GM21360 (cell line): ENCODE measurements around the gene ZNF286A.
"Not testable (repeated sequence)": the region's sequence is repeated elsewhere in the genome, so short reads cannot be mapped to it uniquely, and the experiment has no call there.

Experiments
- ATAC-seq: cut with Tn5 transposase; IDR thresholded peaks from one replicate; pipeline ENCODE4 v1.9.1; 2021; ENCODE audit warnings: mild to moderate bottlenecking, moderate library complexity; ENCODE audit not compliant: unreplicated experiment

The ZNF286A gene

GRCh38 chr17:15699413-15699924 lies at the start of gene ZNF286A:
Gene ZNF286A, plus strand, starts transcription at chr17:15699752. Its CDS starts 578 bp downstream, at chr17:15700330.
- peak; percentile 95 for ATAC-seq

GRCh38 chr17:15649861-15650421 lies 49.6 kb upstream of the ZNF286A start:
- ATAC-seq, result no peak

- no peak for ATAC-seq
Measured at GRCh38 chr17:15650741-15651582, 48.6 kb upstream of the ZNF286A start.

- peak; percentile 86 for ATAC-seq
Measured at GRCh38 chr17:15651583-15652110, 47.9 kb upstream of the ZNF286A start.

- ATAC-seq, result no peak
Measured at GRCh38 chr17:15652960-15653359, 46.6 kb upstream of the ZNF286A start.

GRCh38 chr17:15654401-15654800 lies 45.2 kb upstream of the ZNF286A start:
- ATAC-seq, result not testable (repeated sequence)

- ATAC-seq, result no peak
Measured at GRCh38 chr17:15654886-15655561, 44.5 kb upstream of the ZNF286A start.

GRCh38 chr17:15657868-15658267 lies 41.7 kb upstream of the ZNF286A start:
- ATAC-seq, result no peak

GRCh38 chr17:15658296-15658695 lies 41.3 kb upstream of the ZNF286A start:
- no peak for ATAC-seq

GRCh38 chr17:15659236-15659635 lies 40.3 kb upstream of the ZNF286A start:
- no peak for ATAC-seq

- no peak for ATAC-seq
Measured at GRCh38 chr17:15659663-15660062, 39.9 kb upstream of the ZNF286A start.

- no peak for ATAC-seq
Measured at GRCh38 chr17:15660077-15660476, 39.5 kb upstream of the ZNF286A start.

- no peak for ATAC-seq
Measured at GRCh38 chr17:15662681-15663080, 36.9 kb upstream of the ZNF286A start.

GRCh38 chr17:15663176-15663575 lies 36.4 kb upstream of the ZNF286A start:
- ATAC-seq, result no peak

GRCh38 chr17:15663691-15664090 lies 35.9 kb upstream of the ZNF286A start:
- ATAC-seq, result no peak

- ATAC-seq, result not testable (repeated sequence)
Measured at GRCh38 chr17:15669526-15669925, 30.0 kb upstream of the ZNF286A start.

- ATAC-seq, result not testable (repeated sequence)
Measured at GRCh38 chr17:15674640-15675039, 24.9 kb upstream of the ZNF286A start.

- not testable (repeated sequence) for ATAC-seq
Measured at GRCh38 chr17:15675991-15676390, 23.6 kb upstream of the ZNF286A start.

GRCh38 chr17:15683135-15683534 lies 16.4 kb upstream of the ZNF286A start:
- not testable (repeated sequence) for ATAC-seq

- peak; percentile 91 for ATAC-seq
Measured at GRCh38 chr17:15683824-15684478, 15.6 kb upstream of the ZNF286A start, which contains the start of gene TRIM16. Gene TRIM16, minus strand, starts transcription at chr17:15684311. Its CDS starts 32,702 bp downstream, at chr17:15651609.

GRCh38 chr17:15687494-15687893 lies 12.1 kb upstream of the ZNF286A start:
- ATAC-seq, result not testable (repeated sequence)
